ENCODE measurements around the gene ST8SIA1.

DNA sequence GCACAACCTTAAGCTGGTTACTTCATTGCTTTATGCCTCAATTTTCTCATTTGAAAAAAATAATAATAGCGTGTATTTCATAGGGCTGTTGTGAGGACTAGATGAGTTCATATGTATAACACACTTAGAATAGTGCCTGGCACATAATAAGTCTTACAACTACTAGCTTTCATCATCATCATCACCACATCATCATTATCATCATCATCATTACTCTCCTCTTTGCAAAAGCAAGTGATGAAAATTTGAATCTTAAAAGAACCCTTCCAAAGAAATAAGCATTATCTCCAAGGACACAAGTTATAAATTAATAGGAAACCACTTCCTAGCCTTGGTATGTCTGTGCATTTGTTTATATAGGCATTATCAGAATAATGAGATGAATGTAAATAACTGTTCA is 117.0 kb downstream of the ST8SIA1 start:
- TF ChIP-seq, protein P1, sequence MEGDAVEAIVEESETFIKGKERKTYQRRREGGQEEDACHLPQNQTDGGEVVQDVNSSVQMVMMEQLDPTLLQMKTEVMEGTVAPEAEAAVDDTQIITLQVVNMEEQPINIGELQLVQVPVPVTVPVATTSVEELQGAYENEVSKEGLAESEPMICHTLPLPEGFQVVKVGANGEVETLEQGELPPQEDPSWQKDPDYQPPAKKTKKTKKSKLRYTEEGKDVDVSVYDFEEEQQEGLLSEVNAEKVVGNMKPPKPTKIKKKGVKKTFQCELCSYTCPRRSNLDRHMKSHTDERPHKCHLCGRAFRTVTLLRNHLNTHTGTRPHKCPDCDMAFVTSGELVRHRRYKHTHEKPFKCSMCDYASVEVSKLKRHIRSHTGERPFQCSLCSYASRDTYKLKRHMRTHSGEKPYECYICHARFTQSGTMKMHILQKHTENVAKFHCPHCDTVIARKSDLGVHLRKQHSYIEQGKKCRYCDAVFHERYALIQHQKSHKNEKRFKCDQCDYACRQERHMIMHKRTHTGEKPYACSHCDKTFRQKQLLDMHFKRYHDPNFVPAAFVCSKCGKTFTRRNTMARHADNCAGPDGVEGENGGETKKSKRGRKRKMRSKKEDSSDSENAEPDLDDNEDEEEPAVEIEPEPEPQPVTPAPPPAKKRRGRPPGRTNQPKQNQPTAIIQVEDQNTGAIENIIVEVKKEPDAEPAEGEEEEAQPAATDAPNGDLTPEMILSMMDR (IDR thresholded peaks at IDR 0.05; ENCODE audit: low read depth, low read length, poor library complexity, severe bottlenecking) = no peak
- TF ChIP-seq EZH2phosphoT487 (IDR thresholded peaks at IDR 0.05; ENCODE audit: borderline replicate concordance, low read length) = no peak
